VCaP (cell line): ENCODE results near the gene EIF2B5.

ENCODE experiments used
- H3K27ac ChIP-seq: fragments of 450-650 bp; 2 replicates; pipeline ENCODE4 v1.5.1; 2017
- CTCF ChIP-seq: fragments of 450-650 bp; conservative IDR thresholded peaks from 2 replicates; pipeline ENCODE4 v1.5.1; 2017; ENCODE audit warnings: mild to moderate bottlenecking, moderate library complexity

Gene EIF2B5

GRCh38 chr3:184135149-184135910 lies at the start of gene EIF2B5:
Gene EIF2B5, plus strand, starts transcription at chr3:184135358. Its CDS starts 28 bp downstream, at chr3:184135386.
- peak within 1 kb of the TSS; percentile 100 for H3K27ac ChIP-seq
- 0 out of 2 replicates have a peak, but pooled peaks have one; percentile 26 for TF ChIP-seq CTCF

GRCh38 chr3:184085389-184085852 lies 49.7 kb upstream of the EIF2B5 start:
- TF ChIP-seq CTCF: no peak
- H3K27ac ChIP-seq: no peak overlapping the region

- H3K27ac ChIP-seq: no peak overlapping the region
- TF ChIP-seq CTCF: no peak
These were observed 43.0 kb upstream of the EIF2B5 start for GRCh38 chr3:184092199-184092598.

- no peak within 1 kb of the TSS for H3K27ac ChIP-seq
- no peak for TF ChIP-seq CTCF
These were observed 38.3 kb upstream of the EIF2B5 start, which contains the start of gene HTR3E for GRCh38 chr3:184096811-184097383. Gene HTR3E, plus strand, starts transcription at chr3:184097064. Its CDS starts 466 bp downstream, at chr3:184097530.

GRCh38 chr3:184097556-184097955 lies 37.6 kb upstream of the EIF2B5 start:
- TF ChIP-seq CTCF: no peak
- H3K27ac ChIP-seq: no peak overlapping the region

GRCh38 chr3:184099806-184100686 lies 35.1 kb upstream of the EIF2B5 start:
- no peak for TF ChIP-seq CTCF
- no peak overlapping the region for H3K27ac ChIP-seq

GRCh38 chr3:184110316-184110725 lies 24.8 kb upstream of the EIF2B5 start:
- TF ChIP-seq CTCF: no peak
- H3K27ac ChIP-seq: no peak overlapping the region
